A549 (cell line): Measurements from ENCODE around the gene LMX1B.

Experiments
- EP300 ChIP-seq, 2 experiments: fragments of >200 bp; sonication (Bioruptor Twin); formaldehyde crosslinking; IDR thresholded peaks; 2 replicates in 1 of 2; 3 replicates in 1 of 2; pipeline ENCODE4 v1.6.1; 2016 to 2017
- ESRRA ChIP-seq: fragments of 150-350 bp; IDR thresholded peaks from 2 replicates; pipeline ENCODE4 v1.6.1; 2014; ENCODE audit warnings: mild to moderate bottlenecking, low read length, borderline replicate concordance
- JUNB ChIP-seq: fragments of >200 bp; sonication (Bioruptor Twin); formaldehyde crosslinking; IDR thresholded peaks from 2 replicates; pipeline ENCODE4 v1.6.1; 2016
- MAZ ChIP-seq: fragments of 150-350 bp; IDR thresholded peaks from 2 replicates; pipeline ENCODE4 v1.6.1; 2014; ENCODE audit warnings: antibody characterized with exemption, low read depth, low read length, borderline replicate concordance
- POLR2A ChIP-seq: IDR thresholded peaks from 2 replicates; pipeline ENCODE4 v1.6.1; 2012; ENCODE audit warnings: mild to moderate bottlenecking, low read length
- POLR2AphosphoS2 ChIP-seq: conservative IDR thresholded peaks from 2 replicates; pipeline ENCODE4 v1.6.1; 2012; ENCODE audit warnings: low read length, improper control_type of control experiment, inconsistent platforms
- RAD21 ChIP-seq, 2 experiments: fragments of >200 bp in 1 of 2; sonication (Bioruptor Twin) in 1 of 2; formaldehyde crosslinking in 1 of 2; IDR thresholded peaks in 1 of 2; conservative IDR thresholded peaks in 1 of 2; 2 replicates in 1 of 2; 3 replicates in 1 of 2; pipeline ENCODE4 v1.6.1; 2012 to 2018; ENCODE audit warnings: inconsistent platforms in 1 of 2
- TF ChIP-seq, protein P1 (sequence below): fragments of >200 bp; sonication (Bioruptor Twin); formaldehyde crosslinking; IDR thresholded peaks from 3 replicates; pipeline ENCODE4 v1.5.1; 2016
- TF ChIP-seq, protein P2 (sequence below): IDR thresholded peaks from 2 replicates; pipeline ENCODE4 v1.6.1; 2012
- TF ChIP-seq, protein P3 (sequence below): fragments of 200-600 bp; sonication (generic); IDR thresholded peaks from 2 replicates; pipeline ENCODE4 v1.6.1; 2016; ENCODE audit warnings: antibody characterized with exemption, mild to moderate bottlenecking, moderate library complexity
- TF ChIP-seq, protein P4 (sequence below): fragments of 250-450 bp; sonication (Bioruptor Pico); IDR thresholded peaks from 2 replicates; pipeline ENCODE4 v1.5.0; 2021; ENCODE audit warnings: mild to moderate bottlenecking, moderate library complexity, borderline replicate concordance

DNA sequence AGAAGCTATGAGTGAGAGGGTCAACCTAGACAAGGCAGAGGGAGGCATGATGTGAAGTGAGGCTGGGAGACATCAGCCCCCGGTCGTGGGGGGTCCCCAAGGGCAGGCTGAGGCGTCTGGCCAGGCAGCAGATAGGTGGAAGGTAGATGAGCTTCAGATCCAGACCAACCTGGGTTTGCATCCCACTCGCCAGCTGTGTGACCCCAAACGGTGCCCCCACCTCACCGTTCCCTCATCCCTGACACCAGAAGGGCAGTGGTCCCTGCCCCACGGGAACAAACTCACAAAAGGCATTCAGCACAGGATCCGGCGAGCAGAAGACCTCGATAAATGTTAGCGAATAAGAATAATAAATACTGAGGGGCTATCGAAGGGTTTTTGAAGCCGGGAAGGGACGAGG is 27.5 kb upstream of the LMX1B start:
- TF ChIP-seq JUNB (no peak), MAZ (no peak), POLR2AphosphoS2 (no peak), ESRRA (no peak), RAD21 (conservative IDR thresholded peaks at IDR 0.05 in 1 of 2, IDR thresholded peaks at IDR 0.05 in 1 of 2) (no peak), POLR2A (no peak), EP300 (IDR thresholded peaks at IDR 0.05) (no peak)
- TF ChIP-seq, protein P1, sequence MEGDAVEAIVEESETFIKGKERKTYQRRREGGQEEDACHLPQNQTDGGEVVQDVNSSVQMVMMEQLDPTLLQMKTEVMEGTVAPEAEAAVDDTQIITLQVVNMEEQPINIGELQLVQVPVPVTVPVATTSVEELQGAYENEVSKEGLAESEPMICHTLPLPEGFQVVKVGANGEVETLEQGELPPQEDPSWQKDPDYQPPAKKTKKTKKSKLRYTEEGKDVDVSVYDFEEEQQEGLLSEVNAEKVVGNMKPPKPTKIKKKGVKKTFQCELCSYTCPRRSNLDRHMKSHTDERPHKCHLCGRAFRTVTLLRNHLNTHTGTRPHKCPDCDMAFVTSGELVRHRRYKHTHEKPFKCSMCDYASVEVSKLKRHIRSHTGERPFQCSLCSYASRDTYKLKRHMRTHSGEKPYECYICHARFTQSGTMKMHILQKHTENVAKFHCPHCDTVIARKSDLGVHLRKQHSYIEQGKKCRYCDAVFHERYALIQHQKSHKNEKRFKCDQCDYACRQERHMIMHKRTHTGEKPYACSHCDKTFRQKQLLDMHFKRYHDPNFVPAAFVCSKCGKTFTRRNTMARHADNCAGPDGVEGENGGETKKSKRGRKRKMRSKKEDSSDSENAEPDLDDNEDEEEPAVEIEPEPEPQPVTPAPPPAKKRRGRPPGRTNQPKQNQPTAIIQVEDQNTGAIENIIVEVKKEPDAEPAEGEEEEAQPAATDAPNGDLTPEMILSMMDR: no peak
- TF ChIP-seq, protein P2, sequence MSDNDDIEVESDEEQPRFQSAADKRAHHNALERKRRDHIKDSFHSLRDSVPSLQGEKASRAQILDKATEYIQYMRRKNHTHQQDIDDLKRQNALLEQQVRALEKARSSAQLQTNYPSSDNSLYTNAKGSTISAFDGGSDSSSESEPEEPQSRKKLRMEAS: no peak
- TF ChIP-seq, protein P3, sequence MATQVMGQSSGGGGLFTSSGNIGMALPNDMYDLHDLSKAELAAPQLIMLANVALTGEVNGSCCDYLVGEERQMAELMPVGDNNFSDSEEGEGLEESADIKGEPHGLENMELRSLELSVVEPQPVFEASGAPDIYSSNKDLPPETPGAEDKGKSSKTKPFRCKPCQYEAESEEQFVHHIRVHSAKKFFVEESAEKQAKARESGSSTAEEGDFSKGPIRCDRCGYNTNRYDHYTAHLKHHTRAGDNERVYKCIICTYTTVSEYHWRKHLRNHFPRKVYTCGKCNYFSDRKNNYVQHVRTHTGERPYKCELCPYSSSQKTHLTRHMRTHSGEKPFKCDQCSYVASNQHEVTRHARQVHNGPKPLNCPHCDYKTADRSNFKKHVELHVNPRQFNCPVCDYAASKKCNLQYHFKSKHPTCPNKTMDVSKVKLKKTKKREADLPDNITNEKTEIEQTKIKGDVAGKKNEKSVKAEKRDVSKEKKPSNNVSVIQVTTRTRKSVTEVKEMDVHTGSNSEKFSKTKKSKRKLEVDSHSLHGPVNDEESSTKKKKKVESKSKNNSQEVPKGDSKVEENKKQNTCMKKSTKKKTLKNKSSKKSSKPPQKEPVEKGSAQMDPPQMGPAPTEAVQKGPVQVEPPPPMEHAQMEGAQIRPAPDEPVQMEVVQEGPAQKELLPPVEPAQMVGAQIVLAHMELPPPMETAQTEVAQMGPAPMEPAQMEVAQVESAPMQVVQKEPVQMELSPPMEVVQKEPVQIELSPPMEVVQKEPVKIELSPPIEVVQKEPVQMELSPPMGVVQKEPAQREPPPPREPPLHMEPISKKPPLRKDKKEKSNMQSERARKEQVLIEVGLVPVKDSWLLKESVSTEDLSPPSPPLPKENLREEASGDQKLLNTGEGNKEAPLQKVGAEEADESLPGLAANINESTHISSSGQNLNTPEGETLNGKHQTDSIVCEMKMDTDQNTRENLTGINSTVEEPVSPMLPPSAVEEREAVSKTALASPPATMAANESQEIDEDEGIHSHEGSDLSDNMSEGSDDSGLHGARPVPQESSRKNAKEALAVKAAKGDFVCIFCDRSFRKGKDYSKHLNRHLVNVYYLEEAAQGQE: no peak
- TF ChIP-seq, protein P4, sequence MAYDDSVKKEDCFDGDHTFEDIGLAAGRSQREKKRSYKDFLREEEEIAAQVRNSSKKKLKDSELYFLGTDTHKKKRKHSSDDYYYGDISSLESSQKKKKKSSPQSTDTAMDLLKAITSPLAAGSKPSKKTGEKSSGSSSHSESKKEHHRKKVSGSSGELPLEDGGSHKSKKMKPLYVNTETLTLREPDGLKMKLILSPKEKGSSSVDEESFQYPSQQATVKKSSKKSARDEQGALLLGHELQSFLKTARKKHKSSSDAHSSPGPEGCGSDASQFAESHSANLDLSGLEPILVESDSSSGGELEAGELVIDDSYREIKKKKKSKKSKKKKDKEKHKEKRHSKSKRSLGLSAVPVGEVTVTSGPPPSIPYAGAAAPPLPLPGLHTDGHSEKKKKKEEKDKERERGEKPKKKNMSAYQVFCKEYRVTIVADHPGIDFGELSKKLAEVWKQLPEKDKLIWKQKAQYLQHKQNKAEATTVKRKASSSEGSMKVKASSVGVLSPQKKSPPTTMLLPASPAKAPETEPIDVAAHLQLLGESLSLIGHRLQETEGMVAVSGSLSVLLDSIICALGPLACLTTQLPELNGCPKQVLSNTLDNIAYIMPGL: no peak
